Measurements from ENCODE around the gene LRRN2.

LRRN2 gene

DNA sequence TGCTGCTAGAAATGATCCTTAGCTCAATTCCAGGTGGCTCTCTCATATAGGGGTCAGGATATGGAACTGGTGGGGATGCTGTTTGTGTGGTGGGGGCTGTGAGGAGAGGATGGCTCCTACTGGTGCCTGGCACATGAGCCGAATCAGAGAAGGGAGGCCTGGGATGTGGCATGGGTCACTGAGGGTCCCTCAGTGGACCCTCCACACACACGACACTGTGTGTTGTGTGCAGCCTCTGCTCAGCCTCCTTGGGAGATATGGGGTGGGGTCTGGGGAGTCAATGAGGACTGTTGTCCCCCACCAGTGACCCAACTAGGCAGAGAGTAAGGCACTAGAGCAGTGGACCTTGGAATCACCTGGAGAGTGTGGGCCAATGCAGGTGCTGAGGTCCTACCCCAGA is 3.2 kb upstream of the LRRN2 start:
- DNase-seq, result no peak

DNA sequence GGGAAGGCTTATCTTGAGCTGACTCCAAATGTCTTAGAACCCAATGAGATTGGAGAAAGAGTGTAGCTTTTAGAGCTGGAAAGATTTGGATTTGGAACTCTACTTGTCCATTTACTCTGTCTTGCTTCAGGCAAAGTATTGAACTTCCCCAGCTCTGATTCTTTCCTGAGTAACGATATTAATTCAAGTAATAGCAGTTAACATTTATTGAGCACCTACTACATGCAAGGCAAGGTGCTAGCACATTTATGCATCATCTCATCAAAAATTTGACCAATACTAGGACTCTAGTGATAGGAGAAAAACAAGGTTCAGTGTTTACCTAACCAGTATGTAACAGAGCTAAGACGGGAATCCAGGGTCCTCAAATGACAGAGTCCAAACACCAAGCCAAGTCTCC is 2.5 kb upstream of the LRRN2 start:
- DNase-seq, result no peak

DNA sequence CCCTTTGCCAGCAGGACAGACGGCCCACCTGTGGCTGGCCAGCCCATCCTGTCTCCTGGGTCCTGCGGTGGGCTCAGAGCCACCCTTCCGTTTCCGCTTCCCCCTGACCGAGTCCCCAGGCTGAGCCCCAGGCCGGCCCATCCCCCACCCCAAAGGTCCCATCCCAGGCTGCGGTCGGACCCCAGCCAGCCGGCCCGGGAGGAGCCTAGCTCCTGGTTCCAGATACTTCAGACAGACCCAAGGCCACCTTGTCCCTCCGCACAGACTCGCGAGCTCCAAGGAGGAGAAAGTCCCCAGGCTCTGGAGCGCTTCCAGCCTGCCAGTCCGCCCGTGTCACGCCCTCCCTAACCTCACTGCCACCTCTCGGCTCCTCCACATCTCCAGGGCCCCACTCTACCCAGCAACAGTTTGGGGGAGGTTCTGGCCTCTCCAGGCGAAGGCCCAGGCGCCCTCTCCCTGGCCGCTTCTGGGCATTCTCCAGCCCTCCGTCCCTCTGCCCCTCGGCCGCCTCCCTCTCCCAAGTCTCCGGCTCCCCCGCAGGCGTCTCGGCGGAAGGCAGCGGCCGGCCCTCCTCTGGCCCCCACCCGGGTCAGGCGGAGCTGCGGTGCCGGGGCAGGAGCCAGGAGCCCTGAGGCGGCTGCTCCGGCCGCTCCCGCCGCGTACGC is 835 bp downstream of the LRRN2 start:
- no peak for DNase-seq

DNA sequence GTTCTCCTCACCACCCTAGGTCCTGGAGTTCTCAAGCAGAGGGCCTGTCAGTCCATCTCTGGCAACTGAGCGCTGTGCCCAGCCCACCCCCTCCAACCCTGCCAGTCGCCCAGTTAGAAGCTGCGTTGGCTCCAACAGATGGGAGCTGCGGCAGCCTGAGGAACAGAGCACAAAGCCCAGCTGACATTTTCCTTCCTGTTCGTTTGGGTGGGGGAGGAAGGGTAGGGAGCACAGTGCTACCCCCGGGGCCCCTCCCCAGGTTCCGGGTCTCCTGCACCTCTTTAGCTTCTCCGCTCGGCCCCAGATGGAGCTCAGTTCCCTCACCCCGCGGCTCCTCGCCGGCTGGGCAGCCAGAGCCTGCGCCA is 1.4 kb downstream of the LRRN2 start:
- DNase-seq, result no peak

DNA sequence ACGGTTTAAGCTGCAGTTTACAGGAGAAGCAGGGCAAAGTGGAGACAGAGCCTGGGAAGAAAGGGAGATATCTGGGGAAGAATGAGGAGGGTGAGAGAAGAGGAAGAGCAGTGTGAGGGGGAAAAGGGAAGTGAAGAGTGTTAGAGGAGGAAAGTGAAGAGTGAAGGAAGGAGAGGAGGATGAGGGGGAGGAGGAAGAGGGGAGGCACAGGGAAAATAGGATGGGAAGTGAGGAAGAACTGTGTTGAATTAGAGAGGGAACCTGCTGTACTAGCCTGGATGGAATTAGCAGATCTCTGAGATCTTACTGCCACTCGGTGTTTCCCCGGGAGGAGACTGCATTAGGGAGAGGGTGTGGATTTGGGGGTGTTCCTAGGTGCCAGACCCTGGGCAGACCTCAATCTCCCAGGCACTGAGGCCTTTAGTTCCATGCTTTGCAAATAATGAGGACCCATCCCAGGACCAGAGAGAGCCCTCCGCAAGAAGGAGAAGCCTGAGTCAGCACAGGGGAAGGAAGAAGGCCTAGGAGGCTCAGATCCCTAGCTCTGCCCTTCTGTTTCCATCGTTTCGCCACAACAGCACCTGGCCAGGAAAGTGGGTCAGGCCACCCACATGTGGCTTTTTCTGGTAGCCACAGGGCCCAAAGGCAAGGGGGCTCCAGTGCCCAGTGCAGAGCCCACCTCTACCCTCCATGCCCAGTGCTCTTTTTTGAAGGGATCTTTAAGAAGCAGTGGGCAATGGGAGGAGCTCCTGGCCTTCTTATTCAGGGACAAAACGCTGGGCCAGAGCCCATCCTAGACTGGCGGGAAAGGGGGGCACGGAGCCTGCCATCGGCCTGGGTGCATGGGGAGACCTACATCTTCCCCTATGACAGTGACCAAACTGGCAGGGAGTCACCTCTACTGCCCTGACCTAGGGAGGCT is 2.0 kb downstream of the LRRN2 start:
- DNase-seq, result no peak

DNA sequence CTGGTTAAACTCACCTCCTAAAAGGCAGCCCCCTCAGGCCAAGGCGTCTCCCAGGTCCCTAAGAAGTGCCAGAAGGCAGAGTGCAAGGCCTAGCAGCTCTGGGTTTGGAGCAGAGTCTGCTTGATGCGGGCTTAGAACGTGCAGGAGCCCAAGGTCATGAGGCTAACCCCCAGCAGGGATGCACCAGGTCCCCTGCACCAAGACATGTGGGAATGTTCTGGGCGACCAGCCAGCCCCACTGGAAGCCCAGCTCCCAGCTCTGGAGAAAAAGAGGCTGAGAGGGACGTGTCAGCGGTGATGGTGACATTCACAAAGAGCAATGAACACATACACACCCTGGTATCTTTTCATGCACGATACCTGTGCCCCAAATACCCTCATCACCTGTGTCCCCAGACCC is 5.1 kb downstream of the LRRN2 start:
- no peak for DNase-seq

DNA sequence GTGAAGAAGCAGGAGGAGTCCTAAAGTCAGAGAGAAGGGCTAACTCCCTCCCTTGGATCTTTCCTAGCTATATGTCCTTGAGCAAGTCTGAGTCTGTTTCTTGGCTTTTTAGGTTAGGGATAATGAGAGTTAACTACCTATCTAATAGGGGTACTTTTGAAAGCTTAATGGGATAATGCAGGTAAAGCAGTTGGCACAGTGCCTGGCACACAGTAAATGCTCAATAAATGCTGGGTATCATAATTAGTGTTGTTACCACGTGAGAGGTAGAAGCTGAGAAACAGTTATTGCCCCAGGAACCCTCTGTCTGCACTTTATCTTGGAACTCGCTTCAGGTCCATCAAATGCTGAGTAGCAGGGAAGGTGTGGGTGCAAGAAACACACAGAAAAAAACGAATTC is 5.5 kb downstream of the LRRN2 start:
- DNase-seq, result no peak

DNA sequence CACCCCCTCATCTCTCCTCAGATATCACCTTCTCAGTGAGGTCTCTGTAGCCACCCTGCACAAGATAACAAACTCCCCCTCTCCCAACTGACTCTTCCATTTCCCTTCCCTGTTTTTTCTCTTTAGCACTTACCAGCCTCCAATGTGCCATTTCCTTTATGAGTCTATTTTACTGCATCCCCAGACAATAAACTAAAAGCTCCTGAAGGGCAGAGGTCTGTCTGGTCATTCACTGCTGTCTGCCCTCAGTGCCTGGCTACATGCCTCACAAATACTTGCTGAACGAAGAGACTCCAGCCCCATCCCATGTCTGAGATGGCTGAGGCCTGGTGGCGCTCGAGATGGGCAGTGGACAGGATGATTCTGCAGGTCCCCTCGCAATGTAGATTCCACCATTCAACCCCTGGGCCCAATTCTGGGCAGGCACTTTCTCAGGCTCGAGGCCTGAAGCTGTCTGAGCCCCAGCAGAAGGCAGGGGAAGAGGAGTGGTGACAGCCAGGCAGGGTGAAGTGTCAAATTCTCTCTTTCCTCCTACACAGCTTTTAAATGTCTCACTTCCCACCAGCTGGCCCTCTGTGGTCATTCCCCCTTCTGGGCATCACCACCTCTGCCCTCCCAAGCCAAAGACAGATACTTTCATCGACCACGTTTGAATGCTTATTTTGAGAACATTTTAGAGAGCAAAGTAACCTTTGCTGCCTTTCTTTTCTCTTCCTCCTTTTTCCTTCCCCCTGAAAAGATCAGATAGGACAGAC is 6.6 kb downstream of the LRRN2 start:
- DNase-seq, result no peak

DNA sequence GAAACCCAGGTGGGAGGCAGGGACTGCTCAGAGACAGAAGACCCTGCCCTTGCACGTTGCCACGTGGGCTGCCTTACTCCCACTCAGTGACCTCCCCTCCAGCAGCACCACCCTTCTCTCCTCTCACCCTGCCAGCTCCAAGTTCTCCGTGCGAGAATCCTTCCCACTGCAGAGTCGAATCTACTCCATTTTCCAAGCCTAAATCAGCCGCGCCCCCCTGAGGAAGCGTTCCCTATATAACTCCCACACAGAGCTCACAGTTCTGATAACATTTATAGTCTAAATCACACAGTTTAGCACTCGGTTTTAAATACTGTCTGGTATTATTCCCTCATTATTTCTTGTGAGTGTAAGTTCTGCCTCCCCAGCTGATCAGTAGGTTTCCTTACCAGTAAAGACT is 7.7 kb downstream of the LRRN2 start:
- DNase-seq, result no peak

DNA sequence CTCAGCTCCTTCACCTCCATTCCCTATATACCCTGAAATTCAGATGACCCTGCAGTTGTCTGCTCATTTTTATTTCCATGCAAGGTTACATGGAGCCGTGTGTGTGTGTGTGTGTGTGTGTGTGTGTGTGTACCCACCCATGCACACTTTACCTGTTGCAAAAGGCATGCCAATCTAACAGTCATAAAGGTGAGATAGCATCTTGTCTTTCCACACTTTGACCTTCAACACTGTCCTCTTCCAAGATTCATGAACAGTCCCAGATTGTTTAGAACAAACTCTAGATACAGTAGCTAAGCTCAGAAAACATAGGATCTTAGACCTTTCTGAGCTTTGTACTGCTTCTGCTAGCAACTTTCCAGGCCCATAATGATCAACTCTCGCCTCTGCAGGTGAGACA is 9.5 kb downstream of the LRRN2 start:
- no peak for DNase-seq

DNA sequence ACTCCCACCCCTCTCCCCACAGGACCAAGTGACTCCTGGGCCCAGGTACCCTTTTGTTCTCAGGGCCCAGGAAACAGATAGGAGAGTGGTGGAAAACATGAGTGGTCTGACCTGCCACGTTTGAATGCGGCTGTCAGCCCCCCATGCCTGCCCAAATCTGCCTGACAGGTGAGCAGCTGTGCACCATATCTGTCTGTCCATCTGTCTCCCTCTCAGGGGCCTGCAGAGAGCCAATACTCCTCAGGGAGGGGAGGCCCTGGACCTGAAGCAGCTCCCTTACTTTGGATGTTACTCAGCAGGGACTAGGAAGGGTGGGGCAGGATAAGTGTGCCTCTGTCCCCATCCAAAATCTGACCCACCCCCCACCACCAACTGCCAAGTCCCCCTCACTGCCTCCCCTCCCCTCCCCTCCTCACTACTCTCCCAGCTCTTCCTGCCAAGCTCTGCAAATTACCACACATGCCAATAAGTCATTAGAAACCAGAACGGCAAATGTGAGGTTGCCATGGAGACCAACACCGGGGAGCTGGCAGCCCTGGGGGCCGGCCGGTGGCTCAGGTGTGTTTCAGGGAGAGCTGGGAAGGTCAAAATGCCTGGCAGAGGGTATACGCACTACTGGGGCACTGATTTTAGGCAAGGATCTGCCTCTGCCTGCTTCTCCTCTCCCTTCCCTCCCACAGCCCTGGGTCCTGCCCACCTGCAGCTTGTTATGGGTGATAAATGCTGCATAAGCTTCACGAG is 11.5 kb downstream of the LRRN2 start:
- DNase-seq, result no peak

DNA sequence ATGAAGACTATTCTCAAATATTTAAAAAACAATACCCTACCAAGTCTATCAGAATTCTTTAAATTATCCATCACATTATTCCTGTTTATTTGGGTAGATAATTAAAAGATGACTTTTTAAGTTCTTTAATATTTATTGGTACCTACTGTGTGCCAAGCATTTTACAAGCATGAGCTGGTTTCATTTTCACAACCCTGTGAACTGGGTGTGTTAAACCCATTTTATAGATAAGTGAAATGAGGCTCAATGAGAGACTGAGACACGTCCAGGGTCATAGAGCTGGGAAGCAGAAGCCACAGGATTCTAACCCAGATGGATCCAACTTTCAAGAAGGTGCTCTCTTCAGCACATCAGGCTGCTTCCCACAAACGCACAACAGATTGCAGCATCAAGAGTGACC is 12.3 kb downstream of the LRRN2 start:
- no peak for DNase-seq

DNA sequence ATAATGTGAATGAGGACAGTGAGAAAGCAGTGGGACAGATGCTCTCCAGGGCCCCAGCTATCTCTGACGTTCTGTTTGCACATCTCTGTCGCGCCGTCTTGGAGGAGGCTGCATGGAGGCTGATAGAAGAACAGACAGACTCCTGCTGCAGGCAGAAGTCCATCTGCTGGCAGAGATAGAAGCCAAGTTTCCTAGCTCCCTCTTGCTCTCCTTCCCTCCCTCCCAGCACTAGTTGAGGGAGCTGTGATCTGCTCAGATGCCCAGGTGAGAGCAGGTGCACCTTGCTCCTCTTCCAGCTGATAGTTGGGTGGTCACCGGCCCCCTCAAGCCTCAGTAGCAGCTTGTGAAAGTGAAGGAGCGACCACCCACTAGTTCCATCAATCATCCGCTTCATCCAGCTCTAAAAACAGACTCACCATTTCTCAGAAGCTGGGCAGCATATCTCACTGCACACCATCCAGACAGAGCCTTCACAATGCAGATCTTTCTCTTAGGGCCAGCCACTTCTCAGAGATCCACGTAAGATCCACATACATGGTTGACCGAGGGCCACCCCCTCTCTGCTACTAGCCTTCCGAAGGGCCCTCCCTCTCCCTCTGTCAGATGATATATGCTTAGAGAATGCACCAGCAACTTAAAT is 12.9 kb downstream of the LRRN2 start:
- no peak for DNase-seq

DNA sequence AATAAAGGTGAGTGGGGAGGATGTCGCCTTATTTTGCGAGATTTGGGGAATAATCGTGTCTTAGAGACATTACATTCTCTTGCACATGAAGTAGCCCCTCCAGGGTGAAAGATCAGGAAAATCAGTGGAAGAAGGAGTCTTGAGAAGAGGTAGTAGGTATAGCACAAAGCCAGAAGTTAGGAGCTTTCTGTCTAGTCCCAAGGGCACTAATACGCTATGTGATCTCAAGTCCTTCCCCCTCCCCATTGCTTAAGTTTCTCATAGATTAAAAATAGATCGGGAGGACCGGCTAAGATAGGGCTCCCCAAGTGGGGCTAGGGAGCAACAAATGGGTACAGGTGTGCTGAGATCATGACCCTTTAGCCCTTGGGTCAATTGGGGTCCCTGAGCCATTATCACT is 13.5 kb downstream of the LRRN2 start:
- DNase-seq, result no peak

DNA sequence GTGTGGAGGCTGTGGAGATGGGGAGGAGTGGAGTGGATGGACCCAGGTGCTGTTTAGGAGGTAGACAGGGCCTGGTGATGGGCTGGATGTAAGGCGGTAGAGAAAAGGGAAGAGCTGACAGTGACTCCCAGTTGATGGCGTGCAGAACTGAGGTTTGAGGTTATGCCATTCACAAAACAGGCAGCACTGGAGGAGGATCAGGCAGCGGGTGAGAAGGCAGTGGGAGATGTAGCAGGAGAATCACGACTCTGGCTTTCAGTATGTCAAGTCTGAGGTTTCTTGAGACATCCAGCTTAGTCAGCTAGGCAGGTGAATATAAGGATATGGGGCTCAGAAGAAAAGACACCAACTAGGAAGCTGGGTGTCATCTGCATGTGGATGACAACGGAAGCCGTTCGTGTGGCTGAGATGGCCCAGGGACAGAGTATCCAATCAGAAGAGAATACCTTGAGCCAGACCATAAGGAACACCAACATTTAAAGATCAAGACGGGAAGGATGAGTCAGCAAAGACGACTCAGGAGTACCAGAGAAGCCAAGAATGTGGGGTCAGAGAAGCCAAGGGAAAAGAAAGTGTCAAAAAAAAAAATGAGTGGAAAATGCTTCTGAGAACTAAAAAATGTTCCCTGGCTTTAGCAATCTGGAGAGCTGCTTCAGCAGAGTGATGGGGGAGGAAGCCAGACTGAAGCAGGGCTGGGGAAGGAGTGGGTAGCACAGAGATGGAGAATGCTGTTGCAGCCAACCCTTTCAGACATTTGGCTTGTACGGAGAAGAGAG is 15.2 kb downstream of the LRRN2 start:
- no peak for DNase-seq

DNA sequence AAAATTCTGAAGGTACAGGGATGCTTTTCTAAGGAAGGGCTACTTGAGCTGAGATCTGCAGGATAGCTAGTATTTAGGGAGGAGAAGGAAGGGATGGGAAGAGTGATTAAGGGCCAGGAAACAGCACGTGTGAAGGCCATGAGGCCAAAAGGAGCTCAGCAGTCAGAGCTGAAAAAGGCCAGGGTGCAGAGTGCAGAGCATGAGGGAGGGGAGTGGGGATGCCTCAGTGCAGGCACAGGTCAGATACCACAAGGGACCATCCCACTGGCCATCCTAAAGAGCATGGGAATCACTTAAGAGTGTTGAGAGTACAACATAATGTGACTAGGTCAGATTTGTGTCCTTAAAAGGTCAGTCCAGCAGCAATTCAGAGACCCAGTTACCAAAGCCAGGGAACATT is 16.0 kb downstream of the LRRN2 start:
- DNase-seq, result no peak

DNA sequence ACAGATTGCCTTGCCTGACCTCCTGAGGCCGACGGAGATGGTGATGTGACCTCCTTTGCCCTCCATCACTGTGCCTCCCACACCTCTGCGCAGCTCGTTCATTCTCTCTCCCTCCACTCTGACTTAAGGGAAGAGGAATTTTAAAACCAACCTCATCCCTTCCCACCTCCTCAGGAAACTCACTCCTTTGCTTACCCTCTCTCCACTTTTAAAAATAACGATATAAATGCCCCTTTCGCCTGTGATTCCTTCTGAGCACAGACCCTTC is 21.2 kb downstream of the LRRN2 start:
- DNase-seq, result no peak

DNA sequence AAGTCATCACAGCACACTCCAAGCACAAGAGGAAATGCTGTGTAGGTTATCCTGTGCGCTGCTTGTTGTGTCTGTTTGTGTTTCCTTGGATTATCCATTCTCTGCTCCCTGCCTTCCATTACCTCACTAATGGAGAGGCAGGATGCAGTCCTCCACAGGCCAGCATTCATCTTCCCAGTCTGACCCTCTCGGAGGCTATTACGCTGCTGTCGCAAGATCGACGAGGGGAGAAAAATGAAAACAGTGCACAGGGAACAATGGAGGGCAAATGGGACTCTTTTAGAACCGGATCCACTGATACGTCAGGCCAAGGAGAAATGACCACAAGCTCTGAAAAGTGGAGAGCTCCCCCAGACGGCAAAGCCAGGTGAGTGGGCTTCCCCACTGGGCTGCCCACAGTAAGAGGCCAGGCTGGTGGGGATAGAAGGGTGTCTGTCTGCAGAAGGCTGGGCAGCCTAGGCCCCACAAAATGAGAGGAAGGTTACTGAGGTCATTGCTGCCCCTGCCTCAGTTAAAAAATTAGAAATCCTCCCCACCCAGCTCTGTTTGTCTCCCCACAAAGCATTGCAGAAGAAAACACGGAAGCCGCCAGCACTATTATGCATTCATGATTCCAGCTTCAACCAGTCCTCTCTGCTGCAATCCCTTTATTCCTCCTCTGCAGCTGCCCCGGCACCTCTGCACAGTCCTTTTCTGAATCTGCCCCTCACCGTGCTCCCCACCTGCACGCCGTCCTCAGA is 21.7 kb downstream of the LRRN2 start:
- no peak for DNase-seq

DNA sequence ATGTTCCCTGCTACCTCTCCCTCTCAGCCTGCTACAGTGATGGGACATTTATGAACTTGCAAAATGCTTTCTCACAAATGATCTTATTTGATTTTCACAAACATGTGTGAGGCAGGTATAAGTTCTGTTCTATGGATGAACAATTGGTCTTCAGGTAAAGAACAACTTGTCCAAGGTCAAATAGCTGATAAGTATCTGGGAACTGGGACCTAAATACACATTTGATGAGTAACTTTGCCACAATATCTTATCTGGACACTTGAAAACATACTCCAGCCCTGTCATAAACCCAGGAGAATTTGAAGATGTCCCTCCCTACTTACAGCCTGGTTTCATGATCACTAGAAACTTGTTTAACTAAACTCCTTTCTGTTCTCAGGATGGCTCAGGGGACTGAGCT is 23.0 kb downstream of the LRRN2 start:
- DNase-seq, result no peak

DNA sequence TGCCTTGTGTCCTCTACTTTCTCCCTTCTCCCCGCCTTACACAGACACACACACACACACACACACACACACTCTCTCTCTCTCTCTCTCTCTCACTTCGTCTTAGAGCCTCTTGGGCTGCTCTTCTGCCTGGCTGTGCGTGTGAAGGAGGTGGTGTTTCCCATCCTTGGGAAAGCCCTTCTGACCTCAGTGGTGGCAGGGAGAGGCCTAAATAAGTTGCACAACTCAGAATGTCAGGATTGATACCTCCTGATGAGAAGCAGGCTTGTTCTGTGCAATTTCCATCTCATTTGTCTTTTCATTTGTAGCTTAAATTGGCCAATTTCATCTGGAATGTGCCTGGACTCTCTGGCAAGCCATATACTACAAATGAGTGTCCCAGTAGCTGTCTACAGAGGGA is 25.0 kb downstream of the LRRN2 start:
- DNase-seq, result no peak

DNA sequence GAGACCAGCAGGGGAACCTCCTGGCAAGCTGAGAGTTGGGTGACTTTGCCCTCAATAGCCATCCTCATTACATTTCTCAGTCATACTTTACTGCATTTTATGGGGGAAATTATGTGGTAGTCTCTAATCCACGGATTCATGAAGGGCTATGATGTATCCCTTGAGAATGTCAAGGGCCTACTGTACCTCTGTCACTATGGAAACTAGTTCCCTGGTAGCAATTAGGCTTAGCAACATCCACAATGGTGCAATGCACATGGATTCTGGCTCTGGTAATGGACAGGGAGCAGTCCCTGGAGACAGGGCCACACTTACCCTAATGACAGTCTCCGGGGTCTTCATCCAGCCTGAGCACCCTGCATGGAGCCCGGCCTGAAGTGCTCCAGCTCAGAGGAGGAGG is 26.5 kb downstream of the LRRN2 start:
- DNase-seq, result no peak
